ENCODE results near the gene RTBDN.
A peak's percentile ranks its signal among the peaks of the same experiment; 100 is the strongest.

The RTBDN gene

GRCh38 chr19:12791345-12792050, 42.9 kb downstream of the RTBDN start, which contains the start of gene JUNB:
JUNB (plus strand) TSS chr19:12791486; CDS start chr19:12791772, 286 bp downstream.
- Histone ChIP-seq H3K9me3 (ENCODE audit: insufficient read depth, low read length, severe bottlenecking) (no peaks in the 10 kb centered on the region), H3K9ac (ENCODE audit: low read depth, low read length) (peak within 1 kb of the TSS; percentile 79), H2AFZ (ENCODE audit: low read depth, low read length) (peak within 1 kb of the TSS; percentile 66), H3K4me1 (ENCODE audit: insufficient read depth, low read length) (peaks cover 47% of the 10 kb centered on the region), H3K27me3 (ENCODE audit: insufficient read depth, low read length, poor library complexity) (no peaks in the 10 kb centered on the region), H3K27ac (ENCODE audit: low read length) (peak within 1 kb of the TSS; percentile 89), H4K20me1 (ENCODE audit: insufficient read depth, low read length) (no peaks in the 10 kb centered on the region; the same call in 1 of the 2 replicates), H3K79me2 (ENCODE audit: insufficient read depth, low read length) (peaks cover 23% of the 10 kb centered on the region), H3K4me2 (ENCODE audit: insufficient read depth, low read length) (peak within 1 kb of the TSS; percentile 78), H3K4me3 (ENCODE audit: low read depth in 1 of 2, low read length in 2 of 2) (peak within 1 kb of the TSS; percentile 69 to 71), H3K36me3 (ENCODE audit: insufficient read depth, low read length) (no peaks in the 10 kb centered on the region; the same call in 1 of the 2 replicates)
- peak; percentile 95 for DNase-seq
- TF ChIP-seq CTCF (IDR thresholded peaks at IDR 0.05; ENCODE audit: borderline replicate concordance, extremely low read depth, low read length, poor library complexity, severe bottlenecking) (peak; percentile 26), EZH2 (IDR thresholded peaks at IDR 0.05; ENCODE audit: borderline replicate concordance, low read depth, low read length, severe bottlenecking) (no peak)
- peak; percentile 70 for ATAC-seq (ENCODE audit: insufficient read depth, low read depth)

GRCh38 chr19:12790628-12791344, 43.6 kb downstream of the RTBDN start:
- H3K79me2 ChIP-seq (ENCODE audit: insufficient read depth, low read length), result peaks cover 23% of the 10 kb centered on the region
- no peaks in the 10 kb centered on the region; the same call in 1 of the 2 replicates for H4K20me1 ChIP-seq (ENCODE audit: insufficient read depth, low read length)
- peak overlapping the region; percentile 66 for H2AFZ ChIP-seq (ENCODE audit: low read depth, low read length)
- peaks cover 47% of the 10 kb centered on the region for H3K4me1 ChIP-seq (ENCODE audit: insufficient read depth, low read length)
- DNase-seq, result no peak
- H3K9ac ChIP-seq (ENCODE audit: low read depth, low read length), result peak overlapping the region; percentile 79
- no peaks in the 10 kb centered on the region; the same call in 1 of the 2 replicates for H3K36me3 ChIP-seq (ENCODE audit: insufficient read depth, low read length)
- peak overlapping the region; percentile 38 for H3K27ac ChIP-seq (ENCODE audit: low read length)
- ATAC-seq (ENCODE audit: insufficient read depth, low read depth), result no peak
- peak overlapping the region; percentile 11 to 69; a peak in 3 of 4 replicates for H3K4me3 ChIP-seq (ENCODE audit: low read depth in 1 of 2, low read length in 2 of 2)
- H3K4me2 ChIP-seq (ENCODE audit: insufficient read depth, low read length), result peak overlapping the region; percentile 78
- no peaks in the 10 kb centered on the region for H3K9me3 ChIP-seq (ENCODE audit: insufficient read depth, low read length, severe bottlenecking)
- H3K27me3 ChIP-seq (ENCODE audit: insufficient read depth, low read length, poor library complexity), result no peaks in the 10 kb centered on the region
- TF ChIP-seq CTCF (IDR thresholded peaks at IDR 0.05; ENCODE audit: borderline replicate concordance, extremely low read depth, low read length, poor library complexity, severe bottlenecking) (no peak), EZH2 (IDR thresholded peaks at IDR 0.05; ENCODE audit: borderline replicate concordance, low read depth, low read length, severe bottlenecking) (no peak)

GRCh38 chr19:12789904-12790619, 44.3 kb downstream of the RTBDN start:
- H2AFZ ChIP-seq (ENCODE audit: low read depth, low read length), result peak overlapping the region; percentile 66
- H3K4me2 ChIP-seq (ENCODE audit: insufficient read depth, low read length), result peak overlapping the region; percentile 78
- no peaks in the 10 kb centered on the region for H3K27me3 ChIP-seq (ENCODE audit: insufficient read depth, low read length, poor library complexity)
- peak overlapping the region in 1 of 2 experiments; percentile 69; a peak in 2 of 4 replicates for H3K4me3 ChIP-seq (ENCODE audit: low read depth in 1 of 2, low read length in 2 of 2)
- peak; percentile 75 for DNase-seq
- TF ChIP-seq CTCF (IDR thresholded peaks at IDR 0.05; ENCODE audit: borderline replicate concordance, extremely low read depth, low read length, poor library complexity, severe bottlenecking) (no peak), EZH2 (IDR thresholded peaks at IDR 0.05; ENCODE audit: borderline replicate concordance, low read depth, low read length, severe bottlenecking) (no peak)
- peak; percentile 31 for ATAC-seq (ENCODE audit: insufficient read depth, low read depth)
- peaks cover 23% of the 10 kb centered on the region for H3K79me2 ChIP-seq (ENCODE audit: insufficient read depth, low read length)
- H3K27ac ChIP-seq (ENCODE audit: low read length), result peak overlapping the region; percentile 38; the same call in 1 of the 2 replicates
- no peaks in the 10 kb centered on the region; the same call in 1 of the 2 replicates for H3K36me3 ChIP-seq (ENCODE audit: insufficient read depth, low read length)
- no peaks in the 10 kb centered on the region for H3K9me3 ChIP-seq (ENCODE audit: insufficient read depth, low read length, severe bottlenecking)
- no peaks in the 10 kb centered on the region; the same call in 1 of the 2 replicates for H4K20me1 ChIP-seq (ENCODE audit: insufficient read depth, low read length)
- H3K4me1 ChIP-seq (ENCODE audit: insufficient read depth, low read length), result peaks cover 53% of the 10 kb centered on the region
- H3K9ac ChIP-seq (ENCODE audit: low read depth, low read length), result peak overlapping the region; percentile 79

Measured in DND-41 (cell line).